AG10803 (cell line): ENCODE results near the gene CEP104.

Experiments used
- DNase-seq: peaks from one replicate; pipeline ENCODE4 v3.0.0; 2010; ENCODE audit warnings: low read depth
- H3K4me3 ChIP-seq: 2 replicates; pipeline ENCODE4 v1.5.1; 2011; ENCODE audit warnings: mild to moderate bottlenecking, low read length, control low read depth
- TF ChIP-seq, protein P1 (sequence below): conservative IDR thresholded peaks from 2 replicates; pipeline ENCODE4 v1.5.1; 2011; ENCODE audit warnings: mild to moderate bottlenecking, low read length, control low read depth, inconsistent platforms

The CEP104 gene

DNA sequence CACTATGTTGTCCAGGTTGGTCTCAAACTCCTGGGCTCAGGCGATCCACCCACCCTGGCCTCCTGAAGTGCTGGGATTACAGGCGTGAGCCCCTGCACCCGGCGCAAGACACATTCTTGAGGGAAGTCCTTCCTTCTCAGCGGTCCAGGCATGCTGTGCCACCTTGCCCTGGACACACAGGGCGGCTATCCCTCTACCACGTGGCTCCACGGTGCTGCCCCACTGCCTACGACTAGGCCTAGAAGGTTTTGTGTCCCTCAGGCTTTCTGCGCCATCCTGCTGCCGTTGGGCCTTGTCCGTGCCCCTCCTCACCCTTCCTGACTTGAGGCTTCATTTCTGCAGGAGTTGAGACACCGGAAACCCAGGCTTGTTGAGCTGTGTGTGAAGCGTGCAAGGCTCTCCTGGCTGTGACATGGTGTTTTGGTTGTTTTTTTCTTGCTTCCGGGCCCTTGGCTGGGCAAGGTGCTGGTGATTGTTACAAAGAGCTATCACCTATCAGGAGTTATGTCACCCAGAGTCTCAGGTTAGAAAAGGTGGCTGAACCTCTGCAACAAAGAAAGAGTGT lies 29.2 kb upstream of the CEP104 start:
- no peak for DNase-seq
- H3K4me3 ChIP-seq = no peak overlapping the region
- TF ChIP-seq, protein P1, sequence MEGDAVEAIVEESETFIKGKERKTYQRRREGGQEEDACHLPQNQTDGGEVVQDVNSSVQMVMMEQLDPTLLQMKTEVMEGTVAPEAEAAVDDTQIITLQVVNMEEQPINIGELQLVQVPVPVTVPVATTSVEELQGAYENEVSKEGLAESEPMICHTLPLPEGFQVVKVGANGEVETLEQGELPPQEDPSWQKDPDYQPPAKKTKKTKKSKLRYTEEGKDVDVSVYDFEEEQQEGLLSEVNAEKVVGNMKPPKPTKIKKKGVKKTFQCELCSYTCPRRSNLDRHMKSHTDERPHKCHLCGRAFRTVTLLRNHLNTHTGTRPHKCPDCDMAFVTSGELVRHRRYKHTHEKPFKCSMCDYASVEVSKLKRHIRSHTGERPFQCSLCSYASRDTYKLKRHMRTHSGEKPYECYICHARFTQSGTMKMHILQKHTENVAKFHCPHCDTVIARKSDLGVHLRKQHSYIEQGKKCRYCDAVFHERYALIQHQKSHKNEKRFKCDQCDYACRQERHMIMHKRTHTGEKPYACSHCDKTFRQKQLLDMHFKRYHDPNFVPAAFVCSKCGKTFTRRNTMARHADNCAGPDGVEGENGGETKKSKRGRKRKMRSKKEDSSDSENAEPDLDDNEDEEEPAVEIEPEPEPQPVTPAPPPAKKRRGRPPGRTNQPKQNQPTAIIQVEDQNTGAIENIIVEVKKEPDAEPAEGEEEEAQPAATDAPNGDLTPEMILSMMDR = no peak

DNA sequence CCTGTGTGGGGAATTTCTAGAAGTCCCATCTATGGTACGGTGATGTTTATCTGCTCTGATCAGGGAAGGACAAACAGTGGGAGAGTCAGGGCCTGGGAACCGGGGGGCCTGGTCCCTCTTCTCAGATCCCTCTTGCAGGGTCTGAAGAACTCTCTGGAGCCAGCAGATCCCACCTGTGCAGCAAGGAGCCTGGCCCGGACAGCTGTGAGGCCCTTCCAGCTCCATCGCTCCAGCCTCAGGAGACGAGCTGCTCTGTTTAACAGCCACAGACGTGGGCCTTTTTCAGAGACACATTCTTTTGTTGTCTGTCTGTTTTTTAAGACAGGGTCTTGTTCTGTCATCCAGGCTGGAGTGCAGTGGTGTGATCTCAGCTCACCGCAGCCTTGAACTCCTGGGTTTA lies 28.6 kb upstream of the CEP104 start:
- no peak for DNase-seq
- TF ChIP-seq, protein P1 = no peak
- no peak overlapping the region for H3K4me3 ChIP-seq

DNA sequence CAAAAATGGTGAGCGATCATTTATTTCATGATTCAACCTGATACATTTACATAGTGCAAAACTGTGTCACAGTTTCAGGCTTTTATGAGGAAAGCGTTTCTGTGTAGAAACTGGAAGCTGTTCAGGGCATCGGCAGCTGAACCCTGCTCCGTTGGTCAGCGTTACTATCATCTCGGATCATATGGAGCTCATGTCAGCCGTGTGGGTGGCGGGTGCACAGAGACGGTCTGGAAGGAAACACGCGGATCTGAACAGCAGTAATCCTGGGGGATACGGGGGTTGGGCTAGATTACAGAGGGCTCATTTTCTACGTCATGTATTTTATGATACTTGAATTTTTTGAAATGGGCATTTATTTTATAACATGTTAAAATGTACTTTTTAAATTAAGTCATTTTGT lies 28.0 kb upstream of the CEP104 start:
- DNase-seq = no peak
- H3K4me3 ChIP-seq = no peak overlapping the region
- TF ChIP-seq, protein P1 = no peak

DNA sequence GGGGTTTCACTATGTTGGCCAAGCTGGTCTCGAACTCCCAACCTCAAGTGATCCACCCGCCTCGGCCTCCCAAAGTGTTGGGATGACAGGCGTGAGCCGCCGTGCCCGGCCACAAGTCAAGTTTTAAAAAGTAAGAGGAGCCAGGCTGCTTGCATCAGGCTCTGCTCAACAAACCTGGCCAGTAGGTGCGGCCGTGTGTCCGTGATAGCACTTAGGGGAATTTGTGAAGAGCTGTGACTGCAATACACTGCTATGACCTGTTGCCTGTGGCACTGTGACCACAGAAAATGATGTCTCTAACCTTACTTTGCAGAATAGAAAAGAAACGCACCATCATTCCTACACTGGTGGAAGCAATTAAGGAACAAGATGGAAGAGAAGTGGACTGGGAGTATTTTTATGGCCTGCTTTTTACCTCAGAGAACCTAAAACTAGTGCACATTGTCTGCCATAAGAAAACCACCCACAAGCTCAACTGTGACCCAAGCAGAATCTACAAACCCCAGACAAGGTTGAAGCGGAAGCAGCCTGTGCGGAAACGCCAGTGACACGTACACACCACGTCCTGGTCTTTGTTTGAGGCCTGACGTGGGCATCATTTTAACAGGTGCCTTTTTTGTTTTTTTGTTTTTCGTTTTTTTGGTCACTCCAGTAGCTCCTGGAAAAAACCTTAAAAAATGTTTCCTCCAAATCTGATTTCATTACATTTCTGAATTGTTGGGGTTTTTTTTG lies 26.3 kb upstream of the CEP104 start:
- TF ChIP-seq, protein P1 = no peak
- DNase-seq = no peak
- no peak overlapping the region for H3K4me3 ChIP-seq

DNA sequence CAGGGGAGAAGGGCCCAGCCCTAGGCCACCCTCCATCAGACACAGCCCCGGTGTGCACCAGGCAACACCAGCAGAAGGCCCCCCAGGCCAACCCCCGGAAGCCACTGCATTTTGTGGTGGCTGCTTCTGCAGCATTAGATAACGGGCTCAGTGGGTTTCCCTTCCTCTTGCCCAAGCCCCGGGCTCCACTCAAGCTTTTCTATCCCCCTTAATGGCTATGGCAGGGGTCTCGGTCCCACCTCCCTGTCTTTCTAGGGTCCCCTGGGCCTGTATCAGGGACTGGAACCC lies 24.1 kb upstream of the CEP104 start:
- DNase-seq = no peak
- TF ChIP-seq, protein P1 = no peak

DNA sequence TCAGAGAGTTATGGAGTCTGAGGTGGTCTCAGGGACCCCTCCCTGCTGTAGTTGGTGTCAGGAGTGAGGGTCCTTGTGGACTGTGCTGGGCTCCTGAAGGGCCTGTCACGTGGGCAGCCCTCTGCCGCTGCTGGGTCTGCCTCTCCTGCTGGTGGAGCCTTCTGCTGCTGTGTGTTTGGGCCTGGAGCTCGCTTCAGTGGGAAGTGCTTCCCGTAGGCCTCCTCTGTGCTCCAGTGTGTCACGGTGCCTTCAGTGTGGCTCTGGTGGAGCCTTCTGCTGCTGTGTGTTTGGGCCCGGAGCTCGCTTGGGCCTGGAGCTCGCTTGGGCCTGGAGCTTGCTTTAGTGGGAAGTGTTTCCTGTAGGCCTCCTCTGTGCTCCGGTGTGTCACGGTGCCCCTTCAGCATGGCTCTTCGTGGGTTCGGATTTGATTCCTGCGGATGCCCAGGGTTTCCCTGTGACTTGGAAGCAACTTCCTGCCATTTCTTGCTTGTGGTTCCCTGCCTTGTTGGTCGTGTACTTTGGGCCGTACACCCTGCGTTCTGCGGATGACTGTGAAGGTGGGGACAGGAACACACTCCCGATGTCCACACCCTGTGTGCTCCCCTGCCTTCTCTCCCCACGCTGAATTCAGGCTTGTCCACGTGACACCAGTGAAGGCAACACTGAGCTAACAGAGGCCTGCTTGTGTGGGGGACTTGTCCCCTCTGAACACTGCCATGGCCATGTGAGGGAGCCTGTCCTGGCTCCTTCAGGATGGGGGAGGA lies 23.6 kb upstream of the CEP104 start:
- H3K4me3 ChIP-seq = no peak overlapping the region
- DNase-seq = no peak
- TF ChIP-seq, protein P1 = no peak

More for the DNA sequence above, 24.1 kb upstream of the CEP104 start:
- H3K4me3 ChIP-seq = no peak overlapping the region
